Skin epidermis (tissue), 12 donors: ENCODE results near the gene LAMA4.

ENCODE experiments used
- H3K27ac ChIP-seq, 21 experiments: fragments of 200-600 bp; sonication (generic) in 11 of 21; one replicate each; pipeline ENCODE4 v1.5.0; 2020; ENCODE audit warnings: mild to moderate bottlenecking in 3 of 21, inconsistent platforms in 2 of 21, moderate library complexity in 2 of 21
- H3K4me3 ChIP-seq, 7 experiments: fragments of 200-600 bp; sonication (generic) in 2 of 7; one replicate each; pipeline ENCODE4 v1.5.0; 2020; ENCODE audit warnings: inconsistent platforms in 2 of 7, mild to moderate bottlenecking in 2 of 7, moderate library complexity in 1 of 7

The LAMA4 gene

DNA sequence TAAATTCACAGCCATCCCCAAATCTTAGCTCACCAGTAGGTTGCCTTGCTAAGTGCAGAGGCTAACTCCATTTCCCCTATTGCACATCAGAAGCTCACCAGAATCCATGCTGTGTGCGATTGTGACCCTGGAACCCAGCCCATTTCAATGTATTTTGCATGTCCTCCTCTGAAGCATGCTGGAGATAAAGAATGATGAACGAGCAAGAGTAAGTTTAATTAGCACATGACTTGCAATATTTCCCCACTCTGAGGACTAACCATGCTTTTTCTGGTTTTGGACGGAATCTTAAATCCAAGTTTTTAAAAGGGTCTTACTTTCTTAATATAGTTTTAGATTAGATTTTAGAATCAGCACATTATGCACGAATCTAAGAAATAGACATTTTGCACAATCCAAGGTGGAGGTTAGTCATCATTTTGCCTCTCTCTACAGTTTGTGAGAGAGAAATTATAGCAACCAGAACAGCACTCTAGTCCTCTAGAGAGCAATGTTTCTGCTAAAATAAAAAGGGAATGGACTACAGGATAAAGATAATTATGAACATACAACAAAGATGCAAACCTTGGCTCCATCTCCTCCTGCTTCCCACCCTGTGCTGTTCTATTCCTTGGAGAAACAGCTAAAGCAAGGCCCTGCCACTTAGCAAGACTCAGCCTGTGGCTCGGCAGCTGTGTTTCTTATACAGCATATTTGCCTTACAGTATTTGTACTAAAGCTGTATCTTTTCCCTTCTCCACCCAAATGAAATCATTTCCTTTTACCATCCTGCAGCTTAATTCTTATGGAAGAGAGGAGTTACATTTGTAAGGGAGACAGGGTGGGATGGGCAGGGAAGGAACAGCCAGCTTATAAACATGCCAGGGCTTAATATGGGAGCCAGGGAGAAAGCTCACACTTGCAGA lies 24.9 kb upstream of the LAMA4 start:
- Histone ChIP-seq H3K4me3 (no peak overlapping the region), H3K27ac (peak overlapping the region in 4 of 21 experiments; percentile 10 to 26 (median 20))

DNA sequence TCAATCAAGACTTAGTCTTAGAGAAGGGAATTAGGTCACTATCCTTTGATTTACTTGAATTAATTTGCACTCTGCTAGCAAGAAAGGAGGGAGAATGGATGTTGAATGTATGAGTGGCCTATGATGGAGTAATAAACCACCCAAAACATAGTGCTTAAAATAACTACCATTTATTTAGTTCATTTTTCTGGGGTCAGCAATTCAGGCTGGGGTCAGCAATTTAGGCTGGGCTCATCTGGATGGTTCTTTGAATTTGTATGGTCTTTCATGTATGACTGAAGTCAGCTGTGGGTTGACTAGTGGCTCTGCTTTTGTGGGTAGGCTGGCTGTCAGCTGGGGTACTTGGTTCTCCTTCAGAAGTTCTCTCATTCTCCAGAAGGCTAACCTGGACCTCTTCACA lies 21.0 kb upstream of the LAMA4 start:
- no peak overlapping the region for H3K27ac ChIP-seq
- no peak overlapping the region for H3K4me3 ChIP-seq

DNA sequence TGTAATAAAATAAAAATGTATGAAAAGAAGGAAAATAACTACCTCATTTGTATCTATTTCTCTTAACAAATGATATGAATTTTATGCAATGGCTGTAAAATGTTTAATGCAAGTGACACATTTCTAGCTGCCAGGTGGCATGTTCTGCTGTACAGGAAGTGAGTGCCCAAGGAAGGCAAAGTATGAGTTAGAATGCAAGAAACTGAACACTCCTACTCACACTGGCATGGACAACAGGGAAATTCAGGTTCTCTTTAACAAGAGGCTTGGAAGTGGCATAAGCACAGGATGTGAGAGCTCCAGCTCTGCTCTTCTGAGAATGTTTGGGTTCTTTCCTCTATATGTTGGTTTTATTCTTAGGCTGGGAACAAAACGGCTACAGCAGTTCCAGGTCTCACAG lies 20.4 kb upstream of the LAMA4 start:
- Histone ChIP-seq H3K4me3 (no peak overlapping the region), H3K27ac (no peak overlapping the region)

DNA sequence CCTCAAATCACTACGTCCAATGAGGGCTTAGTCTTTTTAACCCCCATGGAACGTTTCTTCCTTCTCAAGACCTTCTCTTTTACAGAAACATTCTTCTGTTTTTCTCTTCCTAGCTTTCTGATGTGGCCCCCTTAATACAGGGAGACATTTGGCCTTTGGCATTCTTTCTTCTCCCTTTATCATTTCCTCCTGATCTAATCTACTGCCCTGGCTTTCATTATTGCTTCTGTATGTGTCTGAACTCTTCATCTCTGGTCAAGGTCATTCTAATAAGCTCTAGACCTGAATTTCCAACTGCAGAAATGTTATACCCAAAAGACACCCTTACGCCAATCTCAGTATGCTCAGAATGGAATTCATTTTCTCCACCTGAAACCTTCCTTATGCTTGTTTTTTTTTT lies 18.4 kb upstream of the LAMA4 start:
- Histone ChIP-seq H3K4me3 (no peak overlapping the region), H3K27ac (no peak overlapping the region)

DNA sequence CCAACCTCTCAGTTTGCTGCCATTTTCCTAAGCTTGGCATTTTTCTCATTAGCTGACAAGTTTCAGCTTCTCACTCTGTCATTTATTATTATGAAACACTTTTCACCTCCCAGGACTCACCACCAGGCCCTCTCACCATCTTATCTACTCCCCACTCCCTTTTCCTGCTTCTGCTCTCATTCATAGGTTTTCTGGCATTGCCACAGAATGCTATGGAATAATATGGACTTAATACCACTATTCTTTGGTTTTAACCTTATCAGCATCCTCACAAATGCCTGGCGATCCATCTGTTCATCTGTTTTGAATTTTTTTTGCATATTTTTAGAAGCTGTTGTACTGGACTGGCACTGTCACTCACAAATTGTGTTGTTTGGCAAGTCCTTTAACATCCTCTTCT lies 16.4 kb upstream of the LAMA4 start:
- no peak overlapping the region for H3K4me3 ChIP-seq
- no peak overlapping the region for H3K27ac ChIP-seq

DNA sequence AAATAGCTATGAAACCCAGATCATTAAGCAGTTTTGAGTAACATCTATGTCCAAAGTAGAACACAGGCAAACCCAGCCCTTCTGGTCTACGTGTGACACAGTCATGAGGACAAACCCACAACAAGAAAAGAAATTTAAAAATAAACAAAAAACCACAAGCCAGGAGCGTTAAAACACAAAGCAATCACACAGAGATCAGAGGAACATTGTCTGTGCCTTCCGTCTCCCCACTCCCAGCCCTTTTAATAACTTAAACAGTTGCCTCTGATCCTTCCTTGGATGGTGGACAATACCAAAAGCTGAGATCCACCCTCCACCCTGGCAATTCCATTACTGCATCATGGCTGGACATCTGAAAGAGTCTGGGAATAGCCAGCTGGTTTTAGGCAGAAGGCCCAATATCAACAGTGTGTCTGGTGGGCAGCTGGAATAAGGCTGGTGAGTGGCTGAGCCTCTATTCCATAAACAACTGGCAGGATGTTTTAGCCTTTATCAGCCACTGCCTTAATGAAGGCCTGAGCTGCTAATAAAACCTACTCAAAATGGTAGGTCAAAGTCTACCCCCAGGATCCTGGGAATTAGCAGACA lies 15.7 kb upstream of the LAMA4 start:
- peak overlapping the region in 1 of 21 experiments; percentile 17 for H3K27ac ChIP-seq

DNA sequence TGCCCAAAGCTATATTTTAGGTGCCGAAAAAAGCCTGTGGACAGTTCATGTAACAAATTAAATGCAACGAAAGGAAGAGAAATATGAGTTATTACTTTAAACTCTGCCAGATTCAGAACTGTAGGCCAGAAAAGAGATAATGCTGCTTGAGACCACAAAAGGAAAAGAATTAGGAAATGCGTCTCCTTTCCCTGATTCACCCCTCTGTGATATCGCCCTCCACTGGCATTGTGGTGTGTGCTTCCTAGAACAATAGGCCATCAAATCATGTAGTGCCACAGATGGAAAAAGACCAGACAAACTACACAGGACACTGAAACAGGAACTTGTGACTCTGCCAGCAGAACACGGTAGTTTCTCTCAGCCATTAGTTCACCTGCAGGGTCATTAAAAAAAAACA lies 14.7 kb upstream of the LAMA4 start:
- peak overlapping the region in 6 of 21 experiments; percentile 1 to 60 (median 31) for H3K27ac ChIP-seq
- no peak overlapping the region for H3K4me3 ChIP-seq

More for the DNA sequence above, 15.7 kb upstream of the LAMA4 start:
- no peak overlapping the region for H3K4me3 ChIP-seq

DNA sequence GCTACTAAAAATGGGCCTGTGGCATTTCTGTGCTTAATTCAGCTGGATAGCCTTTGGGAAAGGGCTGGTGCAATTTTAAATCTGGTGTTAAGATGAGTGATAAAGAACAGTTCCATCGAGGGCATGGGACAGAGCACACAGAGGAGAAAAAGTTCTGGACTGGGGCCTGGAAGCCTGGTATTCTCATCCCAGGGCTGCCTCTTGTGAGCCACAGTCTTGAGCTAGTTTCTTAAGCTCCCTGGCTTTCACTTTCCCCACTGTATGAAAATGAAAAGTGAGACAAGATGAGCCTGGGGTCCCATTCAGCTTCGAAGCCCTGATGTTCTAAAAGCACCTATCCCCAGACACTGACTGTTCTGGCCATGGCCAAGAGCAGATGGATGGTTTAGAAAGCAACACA lies 14.3 kb upstream of the LAMA4 start:
- peak overlapping the region in 6 of 21 experiments; percentile 23 to 60 (median 34) for H3K27ac ChIP-seq
- H3K4me3 ChIP-seq: no peak overlapping the region

DNA sequence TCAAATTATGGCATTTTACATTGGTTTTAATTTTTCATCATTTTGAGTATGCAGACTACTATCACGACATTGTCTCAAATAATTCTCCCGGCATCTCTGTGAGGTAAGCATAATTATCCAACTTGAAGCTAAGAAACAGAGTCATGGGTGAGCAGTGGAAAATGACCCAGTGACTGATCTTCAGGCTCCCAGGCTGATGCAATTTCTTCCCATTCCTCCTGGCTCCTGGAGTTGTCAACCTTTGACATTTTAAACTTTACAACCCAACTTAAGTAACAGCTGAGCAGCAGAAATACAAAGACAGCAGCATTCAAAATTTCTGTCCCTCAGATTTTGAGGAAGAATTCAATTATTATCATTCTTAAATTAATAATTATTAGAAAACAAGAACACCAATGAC lies 13.7 kb upstream of the LAMA4 start:
- Histone ChIP-seq H3K27ac (peak overlapping the region in 1 of 21 experiments; percentile 29), H3K4me3 (no peak overlapping the region)

DNA sequence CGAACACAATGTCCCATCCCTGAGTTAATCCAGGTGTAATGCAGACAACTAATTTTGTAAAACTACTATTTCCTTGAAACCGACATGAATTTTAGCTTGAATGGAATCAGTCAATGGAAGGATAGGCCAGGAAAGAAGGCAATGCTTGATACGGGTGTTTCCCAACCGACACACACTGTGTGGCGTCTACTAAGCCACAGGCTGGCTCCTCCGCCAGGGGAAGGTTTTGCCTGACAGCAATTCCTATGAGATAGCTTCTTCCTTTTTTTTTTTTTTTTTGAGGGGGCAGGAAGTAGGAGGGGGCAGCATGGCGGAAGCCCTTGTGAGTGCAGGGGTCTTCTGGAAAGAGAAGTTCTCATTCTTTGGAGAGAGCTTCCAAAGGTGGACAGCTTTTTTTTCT lies 12.0 kb upstream of the LAMA4 start:
- Histone ChIP-seq H3K27ac (no peak overlapping the region), H3K4me3 (no peak overlapping the region)

DNA sequence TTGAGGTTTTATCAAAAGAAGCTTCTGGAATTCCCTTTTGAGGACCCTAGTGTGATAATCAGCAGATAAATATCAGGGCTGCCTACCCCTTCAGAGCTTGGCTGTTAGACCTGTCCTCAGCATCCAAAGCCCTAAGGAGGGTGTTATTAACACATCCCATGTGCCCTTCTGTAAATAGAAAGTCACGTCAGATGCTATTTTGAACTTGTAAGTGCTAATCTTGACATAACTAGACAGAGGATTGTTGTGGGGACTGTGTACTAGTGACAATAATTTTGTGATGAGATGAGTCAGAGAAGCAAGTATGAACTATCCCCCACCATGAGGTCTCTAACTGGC lies 4.9 kb upstream of the LAMA4 start:
- H3K27ac ChIP-seq: no peak overlapping the region
- H3K4me3 ChIP-seq: no peak overlapping the region

DNA sequence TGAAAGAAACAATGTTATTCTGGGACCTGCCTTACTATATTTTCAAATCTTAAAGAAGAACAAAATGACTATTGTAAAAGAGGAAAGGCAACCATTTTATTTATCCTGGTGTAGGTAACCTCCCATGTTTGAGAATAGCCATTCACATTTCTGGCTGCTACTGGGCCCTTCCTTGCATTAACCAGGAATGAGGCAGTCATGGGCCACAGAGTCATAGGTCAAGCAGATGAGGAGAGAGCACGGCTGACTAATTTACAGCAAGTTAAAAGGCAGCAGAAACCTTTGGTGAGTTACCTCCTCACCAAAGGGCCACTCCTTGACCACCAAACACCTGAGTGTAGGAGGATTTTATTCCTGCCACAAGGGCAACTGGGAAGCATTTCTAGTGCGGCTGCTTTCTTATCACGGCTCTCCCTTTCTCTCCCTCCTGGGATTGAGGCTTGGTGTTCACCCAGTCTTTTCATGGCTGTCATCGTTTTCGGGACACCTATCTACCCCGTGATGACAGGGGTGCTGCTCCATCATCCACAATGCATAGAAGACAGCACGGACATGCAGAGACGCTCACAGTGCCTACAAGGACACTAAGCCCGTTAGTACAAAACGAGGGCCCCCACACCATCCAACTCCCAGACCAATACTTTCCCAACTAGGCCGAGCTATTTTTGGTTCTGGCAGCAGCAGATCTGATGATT lies 4.4 kb upstream of the LAMA4 start:
- Histone ChIP-seq H3K27ac (no peak overlapping the region), H3K4me3 (no peak overlapping the region)

DNA sequence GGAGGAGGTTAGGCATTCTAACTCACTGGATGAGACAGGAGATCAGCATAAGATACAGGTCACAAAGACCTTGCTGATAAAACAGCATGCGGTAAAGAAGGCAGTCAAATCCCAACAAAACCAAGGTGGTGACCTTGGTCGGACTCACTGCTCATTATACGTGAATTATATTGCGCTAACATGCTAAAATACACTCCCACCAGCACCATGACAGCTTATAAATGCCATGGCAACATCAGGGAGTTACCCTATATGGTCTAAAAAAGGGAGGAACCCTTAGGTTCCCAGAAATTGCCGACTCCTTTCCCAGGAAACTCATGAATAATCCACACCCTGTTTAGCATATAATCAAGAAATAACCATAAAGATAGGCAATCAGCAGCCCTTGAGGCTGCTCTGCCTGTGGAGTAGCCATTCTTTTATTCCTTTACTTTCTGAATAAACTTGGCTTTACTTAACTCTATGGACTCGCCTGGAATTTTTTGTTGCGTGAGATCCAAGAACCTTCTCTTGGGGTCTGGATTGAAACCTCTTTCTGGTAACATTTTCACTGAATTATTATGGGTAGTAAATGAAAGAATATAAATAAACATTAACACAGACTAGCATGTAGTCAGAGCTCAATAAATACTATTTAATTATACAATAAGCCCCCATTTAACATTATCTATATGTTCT lies 3.0 kb upstream of the LAMA4 start:
- no peak overlapping the region for H3K27ac ChIP-seq
- H3K4me3 ChIP-seq: no peak overlapping the region

DNA sequence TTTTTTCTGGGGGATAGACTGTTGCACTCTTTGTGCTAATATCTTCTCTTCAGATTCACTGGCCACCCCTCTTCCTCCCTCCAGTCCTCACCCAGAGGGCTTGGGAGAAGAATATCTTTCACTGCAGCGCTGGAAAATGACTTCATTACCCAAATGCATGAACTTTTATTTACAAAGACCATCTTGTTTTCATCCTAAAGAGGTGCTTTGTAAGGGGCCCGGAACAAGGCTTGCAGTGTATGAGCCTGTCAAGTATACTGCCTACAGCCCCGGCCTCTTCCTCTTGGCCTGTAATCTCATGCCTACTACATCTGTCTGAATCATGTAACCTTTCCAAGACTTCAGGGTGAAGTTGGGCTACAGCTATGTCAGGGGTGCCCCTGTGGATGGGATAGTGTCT lies 554 bp upstream of the LAMA4 start:
- Histone ChIP-seq H3K27ac (peak overlapping the region in 18 of 21 experiments; percentile 67 to 98 (median 83)), H3K4me3 (peak overlapping the region in 2 of 7 experiments; percentile 58 to 61)

DNA sequence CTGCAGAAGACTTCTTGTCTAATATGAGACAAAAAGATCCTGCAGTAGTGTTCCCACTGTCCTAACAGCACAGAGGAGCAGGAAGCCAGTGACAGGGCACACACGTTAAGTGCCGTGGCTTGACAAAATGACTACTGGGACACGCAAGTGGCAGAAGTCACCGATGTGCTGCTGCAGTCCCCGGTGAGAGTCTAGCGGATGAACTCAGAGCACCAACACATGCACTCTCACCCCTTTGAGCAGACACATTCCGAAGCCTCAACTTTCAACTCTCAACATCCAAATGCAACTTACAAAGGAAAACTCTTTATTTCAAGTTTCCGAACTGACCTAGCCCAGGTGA lies 898 bp downstream of the LAMA4 start:
- peak overlapping the region; percentile 27 to 98 (median 80) for H3K27ac ChIP-seq

DNA sequence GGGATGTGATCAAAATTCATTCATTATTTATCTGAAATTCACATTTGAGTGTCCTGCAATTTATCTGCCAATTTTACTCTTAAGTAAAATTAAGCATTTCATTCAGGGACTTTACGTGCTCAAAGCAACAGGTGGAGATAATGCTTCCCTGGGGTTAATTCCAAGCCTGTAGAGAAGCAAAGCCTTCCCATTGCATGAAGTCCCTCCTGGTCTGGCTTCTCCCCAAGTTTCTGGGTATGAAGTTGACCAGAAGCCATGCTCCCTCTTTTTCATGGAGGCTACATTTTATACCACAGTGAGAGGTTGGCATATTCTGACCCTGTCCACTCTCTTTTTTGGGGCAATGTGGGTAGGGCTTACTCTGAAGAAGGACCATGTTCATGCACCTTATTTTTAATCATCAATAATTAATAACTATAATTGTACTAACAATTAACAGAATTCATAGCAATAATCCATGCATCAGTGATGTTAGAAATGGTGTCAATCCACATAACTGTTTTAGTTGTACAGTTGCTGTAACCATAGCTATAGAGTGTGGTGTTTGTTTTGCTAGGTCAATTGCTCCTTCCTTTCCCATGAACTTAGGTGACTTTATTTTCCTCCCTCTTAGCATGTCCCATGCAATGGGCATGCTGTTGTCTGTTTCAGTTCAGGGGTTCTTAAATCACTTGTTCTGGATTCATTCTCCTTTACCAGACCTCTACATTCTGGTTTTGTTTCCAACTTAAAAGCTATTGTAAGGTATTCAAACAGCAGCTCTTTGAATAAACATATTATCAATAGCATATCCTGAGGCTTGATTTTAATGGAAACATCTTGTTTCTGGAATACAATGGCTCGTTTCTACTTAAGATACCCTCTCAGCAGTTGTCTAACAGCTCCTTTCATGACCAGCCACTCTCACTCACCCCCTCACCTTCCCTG lies 1.5 kb downstream of the LAMA4 start:
- Histone ChIP-seq H3K4me3 (peak overlapping the region; percentile 35 to 61 (median 49)), H3K27ac (peak overlapping the region in 20 of 21 experiments; percentile 22 to 98 (median 81))

More for the DNA sequence above, 898 bp downstream of the LAMA4 start:
- peak overlapping the region; percentile 35 to 61 (median 49) for H3K4me3 ChIP-seq

DNA sequence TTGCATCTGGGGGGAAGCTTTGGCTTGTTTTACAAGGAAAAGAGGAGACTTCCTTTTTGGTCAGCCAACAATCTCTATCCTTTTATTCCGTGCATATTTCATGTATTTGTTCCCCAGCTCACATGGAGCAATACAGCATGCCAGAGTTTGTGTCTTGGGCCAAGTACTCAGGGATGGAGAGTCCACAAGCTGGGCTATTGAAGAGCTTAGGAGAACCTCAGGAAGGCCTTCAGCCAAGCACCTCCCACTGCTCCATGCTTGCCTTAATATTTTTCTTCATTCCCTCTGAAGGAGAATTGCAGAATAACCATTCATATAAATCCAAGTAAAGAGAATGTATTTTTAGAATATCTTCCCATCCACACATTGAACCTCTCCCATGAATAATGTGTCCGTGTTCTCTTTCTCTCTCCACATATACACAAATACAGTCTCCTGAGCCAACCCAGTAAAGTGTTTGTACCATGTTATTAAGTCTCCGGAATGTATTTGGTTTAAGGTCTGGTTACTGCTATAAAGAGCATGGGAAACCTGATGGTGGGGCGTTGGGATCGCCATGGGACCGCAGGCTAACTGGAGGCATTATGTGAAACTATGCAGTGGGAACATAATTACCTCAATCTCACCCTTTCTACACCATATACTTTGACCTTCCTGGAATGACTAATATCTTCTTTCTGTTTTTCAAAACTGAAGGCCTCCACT lies 3.0 kb downstream of the LAMA4 start:
- Histone ChIP-seq H3K27ac (peak overlapping the region in 15 of 21 experiments; percentile 3 to 98 (median 80)), H3K4me3 (peak overlapping the region in 6 of 7 experiments; percentile 8 to 61 (median 51))

DNA sequence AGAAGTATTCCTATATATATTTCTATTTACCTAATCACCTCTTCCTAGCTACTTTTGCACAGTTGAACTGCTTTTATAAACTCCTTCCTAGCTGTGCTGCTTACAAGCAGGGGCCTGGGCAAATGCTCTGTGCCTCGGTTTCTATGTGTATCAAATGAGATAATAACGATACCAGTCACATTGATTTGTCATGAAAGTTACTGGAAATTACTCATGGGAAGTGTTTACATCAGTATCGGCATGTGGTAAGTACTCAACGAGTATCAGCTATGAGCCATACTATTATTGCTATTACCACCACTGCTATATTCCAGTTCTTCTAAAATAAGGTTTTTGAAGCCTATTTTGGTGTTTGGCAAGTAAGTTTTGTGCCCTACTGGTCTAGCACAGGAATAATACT lies 4.9 kb downstream of the LAMA4 start:
- H3K4me3 ChIP-seq: no peak overlapping the region
- peak overlapping the region in 8 of 21 experiments; percentile 32 to 98 (median 46) for H3K27ac ChIP-seq
